Stimulated activated memory B cell treated with anti-CD40 and anti-IgM and Interleukin-4, amounts not matched to agents 10 μg/mL and 1 μg/mL and 100 μg/mL, for 72 hours (primary cell): ENCODE results near the gene SMIM9.

Experiments
- ATAC-seq: fragments of 150-1000 bp; cut with Tn5 transposase; 2 replicates; pipeline ENCODE4 v1.10.0; 2021
- H3K27ac Mint-ChIP-seq: one replicate; pipeline ENCODE4 v1.8.0; 2022; ENCODE audit warnings: mild to moderate bottlenecking, mixed read lengths
- H3K27me3 Mint-ChIP-seq: one replicate; pipeline ENCODE4 v1.8.0; 2022; ENCODE audit warnings: mixed read lengths
- H3K36me3 Mint-ChIP-seq: one replicate; pipeline ENCODE4 v1.8.0; 2022; ENCODE audit warnings: mixed read lengths
- H3K4me1 Mint-ChIP-seq: one replicate; pipeline ENCODE4 v1.8.0; 2022; ENCODE audit warnings: mixed read lengths
- H3K4me3 Mint-ChIP-seq: one replicate; pipeline ENCODE4 v1.8.0; 2022; ENCODE audit warnings: mild to moderate bottlenecking, moderate library complexity, mixed read lengths
- H3K9me3 Mint-ChIP-seq: one replicate; pipeline ENCODE4 v1.8.0; 2022; ENCODE audit warnings: mixed read lengths

Gene SMIM9

DNA sequence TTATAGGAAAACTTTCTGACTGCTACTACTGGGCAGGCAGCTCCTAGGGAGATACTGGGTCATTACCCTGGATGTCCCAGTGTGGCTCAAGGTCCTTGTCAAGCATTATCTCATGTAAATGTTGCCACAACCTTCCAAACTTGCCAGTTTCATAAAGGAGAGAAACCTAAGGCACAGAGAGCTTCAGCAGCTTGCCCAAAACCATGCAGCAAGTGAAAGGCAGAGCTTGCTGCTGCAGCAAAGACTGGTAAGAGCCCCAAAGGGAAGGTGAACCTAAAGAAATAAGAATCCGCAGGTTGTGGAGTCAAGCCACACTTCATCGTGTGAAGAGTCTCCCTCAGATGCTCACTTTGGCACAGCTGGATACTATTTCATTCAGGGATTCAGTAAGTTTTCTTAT lies 31.5 kb downstream of the SMIM9 start:
- ATAC-seq, result no peak
- H3K27me3 Mint-ChIP-seq, result no peaks in the 10 kb centered on the region
- H3K4me1 Mint-ChIP-seq, result peaks cover 6% of the 10 kb centered on the region
- H3K9me3 Mint-ChIP-seq, result no peaks in the 10 kb centered on the region
- H3K4me3 Mint-ChIP-seq, result no peak overlapping the region
- H3K36me3 Mint-ChIP-seq, result no peaks in the 10 kb centered on the region
- H3K27ac Mint-ChIP-seq, result no peak overlapping the region

GRCh38 chrX:154800478-154801210 lies 33.8 kb downstream of the SMIM9 start:
- H3K4me1 Mint-ChIP-seq, result peaks cover 17% of the 10 kb centered on the region
- H3K36me3 Mint-ChIP-seq, result no peaks in the 10 kb centered on the region
- H3K4me3 Mint-ChIP-seq, result no peak overlapping the region
- H3K9me3 Mint-ChIP-seq, result no peaks in the 10 kb centered on the region
- H3K27me3 Mint-ChIP-seq, result no peaks in the 10 kb centered on the region
- ATAC-seq, result no peak
- no peak overlapping the region for H3K27ac Mint-ChIP-seq

- Mint-ChIP-seq H3K9me3 (no peaks in the 10 kb centered on the region), H3K4me3 (no peak overlapping the region), H3K27me3 (no peaks in the 10 kb centered on the region), H3K4me1 (peaks cover 17% of the 10 kb centered on the region), H3K27ac (no peak overlapping the region), H3K36me3 (no peaks in the 10 kb centered on the region)
- ATAC-seq, result no peak
These were observed 34.7 kb downstream of the SMIM9 start for GRCh38 chrX:154799556-154800348.

- Mint-ChIP-seq H3K4me3 (no peak overlapping the region), H3K9me3 (no peaks in the 10 kb centered on the region), H3K4me1 (peaks cover 11% of the 10 kb centered on the region), H3K27me3 (no peaks in the 10 kb centered on the region), H3K27ac (no peak overlapping the region), H3K36me3 (no peaks in the 10 kb centered on the region)
- ATAC-seq, result no peak
These were observed 37.5 kb downstream of the SMIM9 start for GRCh38 chrX:154797006-154797405.

DNA sequence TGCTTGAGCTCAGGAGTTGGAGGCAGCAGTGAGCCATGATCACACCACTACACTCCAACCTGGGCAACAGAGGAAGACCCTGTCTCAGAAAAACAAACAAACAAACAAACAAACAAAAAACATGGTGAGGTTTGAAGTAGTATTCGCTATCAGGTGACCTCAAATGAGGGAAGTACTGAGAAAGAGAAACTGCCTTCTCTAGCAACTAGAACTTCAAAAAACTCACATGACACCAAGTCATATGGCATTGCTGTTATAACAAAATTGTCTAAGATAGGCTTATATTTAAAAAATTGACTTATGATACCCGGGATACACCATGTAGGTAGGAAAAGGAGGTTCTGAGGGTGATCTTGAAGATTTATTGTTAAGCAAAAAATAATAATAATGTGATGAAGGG lies 39.4 kb downstream of the SMIM9 start:
- no peaks in the 10 kb centered on the region for H3K9me3 Mint-ChIP-seq
- peaks cover 11% of the 10 kb centered on the region for H3K4me1 Mint-ChIP-seq
- ATAC-seq, result no peak
- no peaks in the 10 kb centered on the region for H3K36me3 Mint-ChIP-seq
- no peak overlapping the region for H3K4me3 Mint-ChIP-seq
- no peak overlapping the region for H3K27ac Mint-ChIP-seq
- H3K27me3 Mint-ChIP-seq, result no peaks in the 10 kb centered on the region

DNA sequence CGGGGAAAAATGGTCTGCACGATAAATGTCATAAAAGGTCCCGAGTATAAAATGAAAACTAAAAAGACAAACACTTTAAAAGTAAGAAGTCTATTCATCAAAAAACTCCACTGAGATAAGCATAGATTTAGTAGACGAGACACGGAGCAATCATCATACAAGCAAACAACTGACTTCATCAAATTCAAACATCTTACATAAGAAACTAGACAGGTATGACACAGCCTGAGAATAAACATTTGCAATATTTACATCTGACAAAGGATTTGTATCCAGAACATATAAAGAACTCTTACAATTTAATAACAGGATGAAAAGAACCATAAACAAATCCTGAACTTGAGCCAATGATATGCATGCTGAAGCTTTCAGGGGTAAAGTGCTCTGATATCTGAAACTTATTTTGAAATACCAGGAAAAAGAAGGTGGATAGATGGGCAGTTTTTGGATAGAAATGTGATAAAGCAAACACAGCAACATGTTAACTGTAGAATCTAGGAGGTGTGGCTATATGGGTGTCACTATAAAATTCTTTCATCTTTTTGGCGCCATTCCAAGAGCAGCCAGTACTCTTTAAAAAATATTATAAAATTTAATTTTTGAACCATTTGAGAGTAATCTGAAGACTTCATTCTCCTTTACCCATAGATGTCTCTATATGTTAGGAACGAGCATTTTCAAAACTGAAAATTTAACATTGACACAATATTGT lies 41.2 kb downstream of the SMIM9 start:
- H3K27ac Mint-ChIP-seq, result no peak overlapping the region
- no peaks in the 10 kb centered on the region for H3K27me3 Mint-ChIP-seq
- no peak for ATAC-seq
- H3K4me3 Mint-ChIP-seq, result no peak overlapping the region
- H3K9me3 Mint-ChIP-seq, result no peaks in the 10 kb centered on the region
- peaks cover 11% of the 10 kb centered on the region for H3K4me1 Mint-ChIP-seq
- no peaks in the 10 kb centered on the region for H3K36me3 Mint-ChIP-seq

GRCh38 chrX:154791939-154792338 lies 42.5 kb downstream of the SMIM9 start:
- H3K36me3 Mint-ChIP-seq, result no peaks in the 10 kb centered on the region
- no peak for ATAC-seq
- no peak overlapping the region for H3K4me3 Mint-ChIP-seq
- H3K9me3 Mint-ChIP-seq, result no peaks in the 10 kb centered on the region
- H3K27ac Mint-ChIP-seq, result no peak overlapping the region
- H3K27me3 Mint-ChIP-seq, result no peaks in the 10 kb centered on the region
- H3K4me1 Mint-ChIP-seq, result peaks cover 6% of the 10 kb centered on the region

- no peaks in the 10 kb centered on the region for H3K27me3 Mint-ChIP-seq
- no peak overlapping the region for H3K4me3 Mint-ChIP-seq
- H3K27ac Mint-ChIP-seq, result no peak overlapping the region
- no peak for ATAC-seq
- no peaks in the 10 kb centered on the region for H3K36me3 Mint-ChIP-seq
- H3K9me3 Mint-ChIP-seq, result no peaks in the 10 kb centered on the region
- peaks cover 2% of the 10 kb centered on the region for H3K4me1 Mint-ChIP-seq
These were observed 43.0 kb downstream of the SMIM9 start for GRCh38 chrX:154791467-154791866.

DNA sequence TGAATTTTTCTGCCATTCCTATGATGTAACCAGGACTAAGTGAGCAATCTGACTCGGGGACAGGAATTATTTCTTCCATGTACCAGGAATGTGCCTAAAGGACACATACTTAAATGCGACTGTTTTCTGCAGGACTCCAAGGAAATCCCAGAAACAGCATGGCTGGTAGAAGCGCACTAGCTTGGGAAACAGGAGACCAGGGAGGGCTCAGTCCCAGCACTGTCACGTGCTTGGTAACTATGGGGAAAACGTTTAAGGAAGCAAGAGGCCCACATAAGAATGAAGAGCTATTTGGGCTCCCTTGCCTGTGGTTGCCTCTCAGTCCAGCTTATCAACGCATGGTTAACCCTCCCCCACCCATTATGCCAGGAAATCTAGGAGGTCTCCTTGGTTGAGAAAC lies 48.7 kb downstream of the SMIM9 start:
- Mint-ChIP-seq H3K36me3 (no peaks in the 10 kb centered on the region), H3K27ac (no peak overlapping the region), H3K4me3 (no peak overlapping the region), H3K27me3 (no peaks in the 10 kb centered on the region), H3K4me1 (peaks cover 6% of the 10 kb centered on the region), H3K9me3 (no peaks in the 10 kb centered on the region)
- ATAC-seq, result no peak

DNA sequence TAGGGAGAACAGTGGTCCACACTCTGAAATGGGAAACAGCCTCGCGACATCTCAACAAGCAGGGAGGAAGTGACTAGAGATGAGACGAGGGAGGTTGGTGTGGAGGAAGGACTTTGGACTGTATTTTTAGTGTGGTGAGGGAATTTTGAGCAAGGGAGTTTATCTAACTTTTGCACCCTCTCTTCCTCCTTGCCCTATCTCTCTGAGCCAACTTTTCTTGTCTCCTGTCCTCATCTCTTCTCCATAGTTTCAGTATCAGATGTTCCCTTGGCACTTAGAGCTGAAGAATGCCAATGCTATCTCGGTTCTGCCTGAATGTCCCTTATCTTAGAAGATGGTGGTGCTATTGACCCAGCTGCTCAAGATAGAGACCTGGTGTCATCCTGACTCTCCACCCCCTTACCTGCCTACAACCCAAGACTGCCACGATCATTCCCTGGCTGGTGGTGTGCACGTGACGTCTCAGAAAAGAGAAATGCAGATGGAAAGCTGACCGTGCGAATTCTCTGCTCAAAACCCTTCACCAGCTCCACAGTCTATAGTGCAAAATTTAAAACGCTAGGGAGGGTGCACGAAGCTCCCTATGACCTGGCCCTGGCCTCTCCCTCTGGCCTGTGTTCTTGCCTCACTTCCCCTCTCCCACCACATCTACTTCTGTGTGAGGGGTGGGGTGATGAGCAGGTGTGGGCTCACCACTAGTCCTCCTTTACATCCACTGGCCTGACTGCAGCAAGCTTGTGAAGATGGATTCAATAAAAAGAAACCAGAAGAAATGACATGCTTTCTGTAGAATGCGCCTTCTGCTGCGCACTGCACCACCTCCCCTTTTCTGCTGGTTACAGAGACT lies 50.1 kb downstream of the SMIM9 start:
- ATAC-seq, result no peak
- H3K36me3 Mint-ChIP-seq, result no peaks in the 10 kb centered on the region
- no peaks in the 10 kb centered on the region for H3K27me3 Mint-ChIP-seq
- peaks cover 6% of the 10 kb centered on the region for H3K4me1 Mint-ChIP-seq
- H3K4me3 Mint-ChIP-seq, result no peak overlapping the region
- no peak overlapping the region for H3K27ac Mint-ChIP-seq
- H3K9me3 Mint-ChIP-seq, result no peaks in the 10 kb centered on the region

DNA sequence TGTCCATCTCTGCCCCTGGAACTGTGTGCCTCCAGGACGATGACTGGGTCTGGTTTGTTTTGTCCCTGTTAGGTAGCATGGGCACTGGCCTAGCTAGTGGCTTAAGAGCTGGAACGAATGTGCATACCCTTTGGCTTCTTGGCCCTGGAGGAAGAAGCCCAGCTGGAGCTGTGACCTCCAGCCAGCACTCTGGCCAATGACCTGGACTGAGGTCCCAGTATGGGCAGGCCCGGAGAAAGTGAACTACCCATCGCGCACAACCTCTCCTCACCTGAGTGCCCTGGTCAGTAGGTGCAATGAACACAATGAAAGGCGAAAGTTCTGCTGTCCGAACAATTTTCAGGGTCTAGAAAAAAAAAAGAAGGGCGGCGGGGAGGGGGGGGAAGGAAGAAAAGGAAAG lies 53.5 kb downstream of the SMIM9 start:
- Mint-ChIP-seq H3K4me1 (peaks cover 6% of the 10 kb centered on the region), H3K27me3 (no peaks in the 10 kb centered on the region), H3K4me3 (no peak overlapping the region), H3K27ac (no peak overlapping the region), H3K9me3 (no peaks in the 10 kb centered on the region), H3K36me3 (peaks cover 14% of the 10 kb centered on the region)
- ATAC-seq, result no peak

DNA sequence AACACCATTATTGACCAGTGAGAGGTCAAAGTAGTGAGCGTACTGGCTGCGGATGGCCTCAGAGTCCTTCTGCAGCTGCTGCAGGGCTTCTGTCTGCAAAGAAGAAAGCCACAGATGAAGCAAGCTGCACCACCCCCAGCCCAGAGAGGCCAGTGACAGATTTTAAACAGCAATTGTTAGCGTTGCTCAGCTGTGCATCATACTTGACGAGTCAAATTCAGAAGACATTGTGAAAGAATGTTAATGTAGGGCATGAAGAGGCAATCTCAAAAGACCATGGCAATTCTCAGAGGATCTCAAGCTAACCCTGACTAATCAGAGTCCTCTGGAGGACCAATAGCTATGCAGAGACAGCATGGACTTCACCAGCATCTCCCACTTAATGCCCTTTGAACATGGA lies 55.2 kb downstream of the SMIM9 start:
- no peaks in the 10 kb centered on the region for H3K27me3 Mint-ChIP-seq
- H3K4me3 Mint-ChIP-seq, result no peak overlapping the region
- H3K27ac Mint-ChIP-seq, result no peak overlapping the region
- peaks cover 6% of the 10 kb centered on the region for H3K4me1 Mint-ChIP-seq
- no peak for ATAC-seq
- H3K36me3 Mint-ChIP-seq, result peaks cover 19% of the 10 kb centered on the region
- no peaks in the 10 kb centered on the region for H3K9me3 Mint-ChIP-seq

- no peak overlapping the region for H3K4me3 Mint-ChIP-seq
- no peaks in the 10 kb centered on the region for H3K9me3 Mint-ChIP-seq
- ATAC-seq, result no peak
- no peaks in the 10 kb centered on the region for H3K4me1 Mint-ChIP-seq
- H3K27ac Mint-ChIP-seq, result no peak overlapping the region
- H3K27me3 Mint-ChIP-seq, result no peaks in the 10 kb centered on the region
- peaks cover 32% of the 10 kb centered on the region for H3K36me3 Mint-ChIP-seq
These were observed 57.7 kb downstream of the SMIM9 start for GRCh38 chrX:154776753-154777152.

- Mint-ChIP-seq H3K9me3 (no peaks in the 10 kb centered on the region), H3K27me3 (no peaks in the 10 kb centered on the region)
These were observed 58.8 kb downstream of the SMIM9 start for GRCh38 chrX:154775419-154776349.

More at GRCh38 chrX:154775419-154776349, 58.8 kb downstream of the SMIM9 start:
- ATAC-seq, result no peak
- Mint-ChIP-seq H3K4me1 (no peaks in the 10 kb centered on the region), H3K27ac (no peak overlapping the region), H3K36me3 (peaks cover 43% of the 10 kb centered on the region), H3K4me3 (no peak overlapping the region)
